ENCODE data around the gene MUS81.

MUS81 gene

DNA sequence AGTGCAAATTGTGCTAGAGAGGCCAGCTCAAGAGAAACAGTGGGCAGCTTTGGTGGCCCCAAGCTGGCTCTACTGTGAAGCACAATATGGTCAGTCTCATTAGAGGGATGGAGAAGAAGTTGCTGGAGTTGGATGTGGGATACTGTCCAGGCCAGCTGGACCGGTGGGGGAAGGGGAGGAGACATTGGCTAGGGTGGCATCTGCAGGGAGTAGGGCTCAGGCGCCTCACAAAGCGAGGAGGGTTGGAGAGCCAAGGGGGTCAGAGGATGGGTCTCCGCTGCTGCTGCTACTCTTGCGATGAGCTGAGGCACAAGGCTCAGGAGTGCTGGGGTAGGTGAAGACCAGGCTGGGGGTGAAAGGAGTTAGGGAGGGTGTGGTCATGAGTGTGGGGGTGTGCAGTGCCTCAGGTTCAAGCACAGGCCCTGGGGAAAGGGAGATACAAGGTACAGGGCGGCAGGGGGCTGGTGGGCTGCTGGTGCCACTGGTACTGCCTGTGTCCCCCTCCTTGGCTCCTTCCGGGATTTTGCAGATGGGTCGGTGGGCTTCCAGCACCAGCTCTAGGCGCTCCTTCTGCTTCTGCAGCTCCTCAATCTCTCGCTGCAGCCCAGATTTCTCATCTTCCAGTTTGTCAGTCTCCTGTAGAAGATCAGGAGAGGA lies 32.6 kb downstream of the MUS81 start:
- no peak for DNase-seq (ENCODE audit: low read depth)

GRCh38 chr11:65894034-65894591 lies 33.9 kb downstream of the MUS81 start:
- DNase-seq (ENCODE audit: low read depth): no peak

DNA sequence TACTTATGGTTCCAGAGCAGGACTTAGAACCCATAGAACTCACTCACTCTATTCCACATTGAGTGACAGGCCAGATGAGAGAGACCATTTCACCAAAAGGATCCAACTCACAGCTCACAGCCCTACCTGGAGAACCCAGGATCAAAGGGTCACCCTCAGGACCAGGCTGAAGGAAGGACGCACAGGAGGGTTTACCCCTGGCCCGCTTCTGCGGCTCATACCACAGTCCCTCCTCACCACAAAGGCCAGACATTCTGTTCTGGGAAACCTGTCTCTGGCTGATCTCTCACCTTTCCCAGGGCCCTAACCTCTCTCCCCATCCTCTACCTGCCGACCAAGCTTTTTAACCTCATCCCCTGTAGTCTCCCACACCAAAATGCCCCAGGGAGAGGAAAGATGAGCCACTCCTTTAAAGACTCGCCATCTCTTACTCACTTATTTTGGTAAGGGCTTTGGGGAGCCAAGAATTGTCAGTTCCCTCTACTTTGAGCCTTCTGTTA lies 35.3 kb downstream of the MUS81 start:
- DNase-seq (ENCODE audit: low read depth): no peak

DNA sequence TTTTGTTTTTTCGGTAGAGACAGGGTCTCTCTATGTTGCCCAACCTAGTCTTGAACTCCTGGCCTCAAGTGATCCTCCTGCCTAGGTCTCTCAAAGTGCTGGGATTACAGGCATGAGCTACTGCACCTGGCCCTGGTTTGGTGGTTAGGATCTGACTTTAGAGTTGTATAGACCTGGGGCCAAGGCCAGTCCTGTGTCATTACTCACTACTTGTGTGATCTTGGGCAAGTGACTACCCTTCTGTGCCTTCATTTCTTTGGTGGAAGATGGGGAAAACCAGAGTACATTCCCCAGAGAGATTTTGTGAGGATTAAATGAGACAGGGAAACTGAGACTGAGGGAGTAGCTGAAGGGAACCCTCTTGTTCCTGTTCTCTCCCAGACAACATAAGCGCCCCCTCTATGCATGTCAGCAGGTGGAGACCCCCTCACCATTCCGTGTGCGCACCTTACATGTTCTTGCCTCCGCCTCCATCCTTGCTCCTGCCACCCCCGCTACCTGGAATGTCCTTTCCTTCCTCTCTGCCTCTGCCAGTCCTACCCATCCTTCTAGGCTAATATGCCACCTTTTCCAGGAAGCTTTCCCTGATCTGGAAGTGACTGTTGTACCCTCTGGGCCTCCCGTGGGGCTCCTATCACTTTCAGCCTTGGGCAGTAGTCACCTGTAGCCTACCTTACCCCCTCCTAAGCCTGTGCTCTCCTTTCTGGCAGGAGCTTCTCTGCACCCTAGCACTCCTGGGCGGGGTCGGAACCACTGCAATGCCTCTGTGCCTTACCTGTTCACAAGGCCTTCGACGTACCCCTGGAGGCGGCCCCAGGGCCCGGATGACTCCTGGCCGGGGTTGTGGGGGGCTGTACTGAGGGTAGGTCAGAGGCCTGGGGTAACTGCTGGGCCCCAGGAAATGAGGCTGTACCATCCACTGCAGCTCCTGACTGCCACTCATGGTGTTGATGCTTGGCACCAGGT lies 36.1 kb downstream of the MUS81 start:
- DNase-seq (ENCODE audit: low read depth): no peak

GRCh38 chr11:65897020-65897471 lies 36.8 kb downstream of the MUS81 start:
- DNase-seq (ENCODE audit: low read depth): no peak

GRCh38 chr11:65898656-65899355 lies 38.6 kb downstream of the MUS81 start:
- no peak for DNase-seq (ENCODE audit: low read depth)

GRCh38 chr11:65899356-65900124 lies 39.3 kb downstream of the MUS81 start:
- peak; percentile 68 for DNase-seq (ENCODE audit: low read depth)

DNA sequence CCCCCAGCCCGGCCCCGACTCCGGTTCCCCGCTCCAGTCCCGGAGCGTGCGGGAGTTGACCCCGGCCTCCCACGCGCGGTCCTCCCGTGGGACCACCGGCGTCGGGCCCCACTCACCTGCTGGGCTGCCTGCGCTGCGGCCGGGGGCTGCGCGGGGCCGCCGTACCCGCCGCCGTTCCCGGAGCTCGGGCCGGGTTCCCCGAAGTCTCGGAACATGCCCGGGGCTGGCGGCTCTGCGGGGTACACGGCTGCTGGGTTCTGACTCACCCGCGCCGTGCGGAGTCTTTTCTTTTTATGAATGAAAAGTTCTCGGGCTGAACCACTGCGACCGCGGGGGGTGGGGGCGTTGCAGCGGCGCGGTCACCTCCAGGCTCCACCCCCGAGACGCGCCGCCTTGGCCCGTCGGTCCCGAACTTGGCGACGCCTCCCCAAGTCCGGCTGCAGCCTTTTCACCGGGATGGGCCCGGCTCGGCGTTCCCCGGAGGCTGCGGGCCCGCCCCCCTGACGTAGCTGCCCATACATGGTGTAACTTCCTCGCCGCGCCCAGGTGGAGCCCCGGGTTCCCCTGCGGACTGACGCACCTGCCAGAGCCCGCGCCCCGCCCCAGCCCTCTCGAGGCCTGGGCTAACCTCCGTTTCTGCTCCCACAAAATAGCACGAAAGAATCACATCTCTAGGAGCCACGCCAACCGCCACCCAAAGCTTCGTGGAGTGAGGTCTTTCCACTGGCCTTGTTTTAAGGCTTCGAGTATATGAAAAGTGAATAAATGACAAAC lies 40.1 kb downstream of the MUS81 start, which contains the start of gene FOSL1:
FOSL1 (minus strand) TSS at position 264 of the 774 bp plus-strand sequence; CDS start at position 215, 49 bp downstream.
- DNase-seq (ENCODE audit: low read depth): peak; percentile 91

- no peak for DNase-seq (ENCODE audit: low read depth)
Observed at GRCh38 chr11:65900899-65901180, 40.6 kb downstream of the MUS81 start.

- DNase-seq (ENCODE audit: low read depth): no peak
Observed at GRCh38 chr11:65903068-65903481, 42.8 kb downstream of the MUS81 start.

DNA sequence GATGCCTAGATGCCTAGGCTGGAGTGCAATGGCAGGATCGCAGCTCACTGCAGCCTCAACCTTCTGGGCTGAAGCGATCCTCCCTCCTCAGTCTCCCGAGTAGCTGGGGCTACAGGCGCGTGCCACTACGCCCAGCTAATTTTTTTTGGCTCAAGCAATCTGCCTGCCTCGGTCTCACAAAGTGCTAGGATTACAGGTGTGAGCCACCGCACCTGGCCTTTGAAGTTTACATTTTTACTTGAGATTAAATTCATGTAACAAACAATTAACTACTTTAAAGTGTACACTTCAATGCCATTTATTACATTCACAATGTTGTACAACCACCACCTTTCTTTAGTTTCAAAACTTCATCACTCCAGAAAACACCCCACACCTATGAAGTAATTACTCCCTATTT lies 43.5 kb downstream of the MUS81 start:
- DNase-seq (ENCODE audit: low read depth): no peak

DNA sequence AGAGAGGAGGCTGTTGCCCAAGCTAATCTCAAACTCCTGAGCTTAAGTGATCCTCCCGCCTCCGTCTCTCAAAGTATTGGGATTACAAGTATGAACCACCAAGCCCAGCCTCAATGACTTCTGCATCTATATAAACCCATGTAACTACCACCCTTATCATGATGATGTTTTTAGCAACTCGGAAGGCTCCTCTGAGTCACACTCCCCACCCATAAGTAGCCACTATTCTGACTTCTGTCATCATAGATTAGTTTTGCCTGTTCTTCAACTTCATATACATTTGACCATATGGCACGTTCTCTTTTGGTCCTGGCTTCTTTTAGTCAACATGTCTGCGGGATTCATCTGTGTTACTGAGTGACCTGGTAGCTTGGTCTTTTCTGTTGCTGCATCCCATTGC lies 46.4 kb downstream of the MUS81 start:
- no peak for DNase-seq (ENCODE audit: low read depth)

- DNase-seq (ENCODE audit: low read depth): no peak
Observed at GRCh38 chr11:65907878-65908277, 47.6 kb downstream of the MUS81 start.

- no peak for DNase-seq (ENCODE audit: low read depth)
Observed at GRCh38 chr11:65911682-65912568, 51.7 kb downstream of the MUS81 start.

DNA sequence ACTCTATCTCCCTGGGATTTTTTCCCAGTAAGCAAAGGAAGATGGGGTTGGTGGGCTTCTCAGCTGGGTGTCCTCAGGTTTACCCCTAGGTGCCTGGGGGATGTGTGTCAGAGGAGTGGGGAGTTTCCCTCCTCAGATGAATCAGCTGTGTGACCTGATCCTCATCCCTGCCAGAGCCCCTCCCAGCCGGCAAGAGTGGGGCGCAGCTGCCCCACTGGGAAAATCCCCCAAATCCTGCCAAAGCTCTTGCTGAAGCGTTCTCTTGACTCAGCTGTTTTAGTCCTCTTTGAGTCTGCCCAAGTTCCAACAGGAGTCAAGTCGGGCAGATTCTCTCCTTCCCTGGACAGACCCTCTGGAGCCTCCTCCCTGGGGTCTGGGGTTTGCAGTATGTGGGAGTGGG lies 52.6 kb downstream of the MUS81 start:
- no peak for DNase-seq (ENCODE audit: low read depth)

GRCh38 chr11:65915101-65915820 lies 55.0 kb downstream of the MUS81 start:
- no peak for DNase-seq (ENCODE audit: low read depth)

DNA sequence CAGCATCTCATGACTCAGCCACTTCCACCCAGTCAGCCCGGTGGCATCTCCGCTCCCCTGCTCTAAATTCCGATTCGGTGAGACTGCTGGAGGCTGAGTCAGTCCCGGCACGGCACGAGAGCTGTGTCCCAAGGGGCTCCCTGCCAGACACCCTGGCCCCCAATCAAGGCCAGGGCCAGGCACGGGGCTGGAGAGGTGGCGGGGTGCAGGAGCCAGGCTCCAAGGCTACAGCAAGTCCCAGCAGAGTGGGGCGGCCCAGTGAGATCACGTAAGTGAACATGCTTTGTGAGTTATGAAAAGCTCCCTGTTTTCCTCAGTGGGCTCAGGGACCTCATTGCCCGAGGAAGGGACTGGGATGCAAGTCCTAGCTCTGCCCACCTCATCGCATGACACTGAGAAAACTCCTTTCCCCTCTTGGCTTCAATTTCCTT lies 55.6 kb downstream of the MUS81 start:
- DNase-seq (ENCODE audit: low read depth): no peak
